ENCODE results near the gene COL6A2. TPM values are rescaled to one million over a fixed set of nuclear protein-coding genes. Genes with fewer than 3 reads are reported as not detected.

COL6A2 gene
- total and polyA plus RNA-seq, 2 of the 4 experiments (the other 2 are of a cell fraction), result 208 to 1,065 TPM

GRCh38 chr21:46163380-46163779 lies 65.5 kb downstream of the COL6A2 start:
- Histone ChIP-seq H3K4me2 (ENCODE audit: low read depth, low read length) (no peak overlapping the region), H2AFZ (replicated peaks; ENCODE audit: low read length, poor library complexity) (no peak overlapping the region), H2AK5ac (ENCODE audit: low read depth, low read length) (no peak overlapping the region), H2BK20ac (ENCODE audit: low read depth, low read length) (no peak overlapping the region), H3K27me3 (ENCODE audit: control insufficient read depth, insufficient read depth, low read length) (no peaks in the 10 kb centered on the region), H3K79me1 (ENCODE audit: low read depth in 1 of 2, low read length in 2 of 2) (no peaks in the 10 kb centered on the region), H2BK15ac (ENCODE audit: low read depth, low read length) (no peak overlapping the region), H3K23ac (ENCODE audit: low read depth, low read length) (no peak overlapping the region), H3K4me3 (ENCODE audit: insufficient read depth, low read depth, low read length) (no peak overlapping the region), H2BK120ac (ENCODE audit: low read depth, low read length) (no peak overlapping the region), H4K8ac (ENCODE audit: low read depth in 2 of 2, low read length in 2 of 2) (no peak overlapping the region), H4K91ac (ENCODE audit: insufficient read depth, low read depth, low read length) (no peak overlapping the region), H3K9me1 (ENCODE audit: insufficient read depth, low read length) (no peaks in the 10 kb centered on the region), H2AK9ac (replicated peaks; ENCODE audit: low read depth, low read length, poor library complexity) (no peak overlapping the region), H3K27ac (ENCODE audit: insufficient read depth, low read length) (no peak overlapping the region), H2BK5ac (ENCODE audit: low read depth, low read length, poor library complexity, severe bottlenecking) (no peak overlapping the region), H3K36me3 (ENCODE audit: control insufficient read depth, insufficient read depth, low read length) (peaks cover 5% of the 10 kb centered on the region), H3K9ac (ENCODE audit: low read depth, low read length) (no peak overlapping the region), H4K5ac (ENCODE audit: low read depth, low read length) (no peak overlapping the region), H3K18ac (ENCODE audit: low read depth, low read length) (no peak overlapping the region), H4K20me1 (ENCODE audit: insufficient read depth, low read length) (no peaks in the 10 kb centered on the region), H3K56ac (ENCODE audit: extremely low read depth, insufficient read depth, low read length) (no peak overlapping the region), H3K4me1 (ENCODE audit: control insufficient read depth, insufficient read depth, low read length) (no peaks in the 10 kb centered on the region), H3K14ac (replicated peaks; ENCODE audit: low read depth, low read length) (no peak overlapping the region), H3K4ac (ENCODE audit: low read depth, low read length) (no peak overlapping the region), H3K9me3 (ENCODE audit: control insufficient read depth, insufficient read depth, low read length) (peaks cover 2% of the 10 kb centered on the region; the same call in 1 of the 2 replicates)
- in situ Hi-C loops (cut with MboI; ENCODE audit: low sequenced_read_pairs) (no loop called here), dilution Hi-C loops (cut with HindIII; ENCODE audit: low sequenced_read_pairs, unreplicated experiment) (no loop called here), intact Hi-C loops (cut with micrococcal nuclease) (no loop called here)
- ATAC-seq (ENCODE audit: low read depth) (no peak), DNase-seq (no peak)
- TF ChIP-seq NFE2L2 (IDR thresholded peaks at IDR 0.05; ENCODE audit: low read depth, low read length) (no peak), MAZ (IDR thresholded peaks at IDR 0.05; ENCODE audit: borderline replicate concordance, low read depth, low read length) (no peak), CTCF (conservative IDR thresholded peaks at IDR 0.05; ENCODE audit: low read depth, low read length) (no peak), RCOR1 (IDR thresholded peaks at IDR 0.05; ENCODE audit: insufficient replicate concordance, low read length) (no peak), CEBPB (IDR thresholded peaks at IDR 0.05; ENCODE audit: low read depth, low read length) (no peak), POLR2A (IDR thresholded peaks at IDR 0.05; ENCODE audit: low read depth, low read length) (no peak), ELK1 (IDR thresholded peaks at IDR 0.05; ENCODE audit: borderline replicate concordance, low read depth, low read length) (no peak), SMC3 (IDR thresholded peaks at IDR 0.05; ENCODE audit: low read depth, low read length) (no peak), MXI1 (IDR thresholded peaks at IDR 0.05; ENCODE audit: borderline replicate concordance, low read depth, low read length) (no peak), USF2 (IDR thresholded peaks at IDR 0.05; ENCODE audit: low read depth, low read length) (no peak), MAFK (IDR thresholded peaks at IDR 0.05; ENCODE audit: low read depth, low read length) (no peak), CHD1 (IDR thresholded peaks at IDR 0.05; ENCODE audit: low read depth, low read length) (no peak), BHLHE40 (IDR thresholded peaks at IDR 0.05; ENCODE audit: low read depth, low read length) (no peak)
- POLR2A ChIA-PET (ENCODE audit: unreplicated experiment), result no interaction called here
- BruUV-seq (replicated peaks), result no TSS peak
- CTCF ChIA-PET, result no interaction called here
- 90% methylated on average over 2 of the region's 4 CpGs; no CpG with 5 or more reads in 1 of the 2 experiments for whole genome bisulfite sequencing, 2 experiments (ENCODE audit: extremely low coverage in 2 of 2, insufficient read length in 1 of 2)
